ENCODE data around the gene CRISPLD2.
"Not testable (repeated sequence)": the region's sequence is repeated elsewhere in the genome, so short reads cannot be mapped to it uniquely, and the experiment has no call there.

DNA sequence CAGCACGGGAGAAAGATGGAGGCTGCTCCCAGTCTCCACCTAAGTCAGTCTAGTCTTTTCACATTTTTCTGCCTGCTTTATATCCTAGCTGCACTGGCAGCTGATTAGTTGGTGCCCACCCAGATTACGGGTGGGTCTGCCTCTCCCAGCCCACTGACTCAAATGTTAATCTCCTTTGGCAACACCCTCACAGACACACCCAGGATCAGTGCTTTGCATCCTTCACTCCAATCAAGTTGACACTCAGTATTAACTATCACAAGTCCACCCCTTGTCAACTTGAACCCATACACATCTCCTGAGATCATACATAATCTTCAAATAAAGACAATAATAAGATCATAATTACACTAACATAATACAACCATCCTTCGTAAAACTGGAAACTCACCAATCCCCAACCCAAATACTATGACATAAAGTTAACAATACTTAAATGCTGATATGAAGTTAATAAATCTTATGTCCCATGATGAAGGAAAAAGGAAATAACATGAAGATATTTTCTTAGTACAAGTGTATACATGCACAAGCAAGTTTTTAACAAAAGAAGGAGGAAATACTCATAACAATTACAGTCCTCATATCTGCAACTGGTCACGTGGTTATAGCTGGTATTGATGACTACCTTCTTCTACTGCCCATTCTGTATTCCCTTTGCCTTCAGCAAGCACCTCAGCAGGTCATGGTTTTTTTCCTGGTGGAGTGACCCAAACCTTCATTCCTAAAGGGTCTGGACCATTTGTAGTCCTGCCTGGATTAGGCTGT is 35.8 kb downstream of the CRISPLD2 start:
- not testable (repeated sequence) for TF ChIP-seq CTCF, POLR2A, POLR2AphosphoS5 (IDR thresholded peaks at IDR 0.05)
